TTC549 (cell line): ENCODE data around the gene SFTPA1.
"Not testable (repeated sequence)": the region's sequence is repeated elsewhere in the genome, so short reads cannot be mapped to it uniquely, and the experiment has no call there.

Source experiments
- FAIRE-seq: peaks from 2 replicates; lab custom pipeline; 2012; peaks lifted over from hg19 to GRCh38; lab: Jason Lieb, UNC

SFTPA1 gene

GRCh38 chr10:79610601-79611191, at the start of gene SFTPA1:
SFTPA1 (plus strand) TSS chr10:79610939; CDS start chr10:79611826, 887 bp downstream.
- FAIRE-seq: no peak

- no peak for FAIRE-seq
These were observed 49.5 kb upstream of the SFTPA1 start for GRCh38 chr10:79561257-79561656.

- FAIRE-seq: no peak
These were observed 48.5 kb upstream of the SFTPA1 start for GRCh38 chr10:79562135-79562756.

GRCh38 chr10:79563426-79563825, 47.3 kb upstream of the SFTPA1 start:
- no peak for FAIRE-seq

GRCh38 chr10:79570624-79571023, 40.1 kb upstream of the SFTPA1 start:
- FAIRE-seq: not testable (repeated sequence)

- no peak for FAIRE-seq
These were observed 31.4 kb upstream of the SFTPA1 start for GRCh38 chr10:79579361-79579760.

GRCh38 chr10:79581044-79581443, 29.7 kb upstream of the SFTPA1 start:
- FAIRE-seq: no peak

GRCh38 chr10:79582096-79582495, 28.6 kb upstream of the SFTPA1 start:
- no peak for FAIRE-seq

- FAIRE-seq: not testable (repeated sequence)
These were observed 27.8 kb upstream of the SFTPA1 start for GRCh38 chr10:79582954-79583353.

- FAIRE-seq: no peak
These were observed 27.2 kb upstream of the SFTPA1 start for GRCh38 chr10:79583488-79584024.

GRCh38 chr10:79585870-79586527, 24.7 kb upstream of the SFTPA1 start:
- no peak for FAIRE-seq

- FAIRE-seq: no peak
These were observed 23.8 kb upstream of the SFTPA1 start for GRCh38 chr10:79586933-79587332.

- FAIRE-seq: no peak
These were observed 21.9 kb upstream of the SFTPA1 start for GRCh38 chr10:79588800-79589199.

- no peak for FAIRE-seq
These were observed 17.4 kb upstream of the SFTPA1 start for GRCh38 chr10:79593377-79593776.

GRCh38 chr10:79594565-79594964, 16.2 kb upstream of the SFTPA1 start:
- not testable (repeated sequence) for FAIRE-seq

- FAIRE-seq: no peak
These were observed 15.2 kb upstream of the SFTPA1 start for GRCh38 chr10:79595510-79595909.

- not testable (repeated sequence) for FAIRE-seq
These were observed 11.1 kb upstream of the SFTPA1 start for GRCh38 chr10:79599644-79600043.

GRCh38 chr10:79601939-79602338, 8.8 kb upstream of the SFTPA1 start:
- FAIRE-seq: no peak

GRCh38 chr10:79602953-79603352, 7.8 kb upstream of the SFTPA1 start:
- no peak for FAIRE-seq

- no peak for FAIRE-seq
These were observed 6.4 kb upstream of the SFTPA1 start for GRCh38 chr10:79604294-79604693.

GRCh38 chr10:79605308-79605707, 5.4 kb upstream of the SFTPA1 start:
- FAIRE-seq: no peak

- no peak for FAIRE-seq
These were observed 2.0 kb upstream of the SFTPA1 start for GRCh38 chr10:79608505-79609375.
